HG03342 (cell line): ENCODE measurements around the gene GDPD5.
"Not testable (repeated sequence)": the region's sequence is repeated elsewhere in the genome, so short reads cannot be mapped to it uniquely, and the experiment has no call there.

ENCODE experiments used
- ATAC-seq: cut with Tn5 transposase; IDR thresholded peaks from one replicate; pipeline ENCODE4 v1.9.1; 2021; ENCODE audit warnings: mild to moderate bottlenecking, moderate library complexity; ENCODE audit not compliant: unreplicated experiment

GDPD5 gene

GRCh38 chr11:75431533-75432525, 93.9 kb downstream of the GDPD5 start:
- ATAC-seq: no peak

GRCh38 chr11:75430714-75431532, 94.8 kb downstream of the GDPD5 start:
- no peak for ATAC-seq

GRCh38 chr11:75429902-75430713, 95.6 kb downstream of the GDPD5 start:
- ATAC-seq: no peak

GRCh38 chr11:75429641-75429901, 96.2 kb downstream of the GDPD5 start:
- no peak for ATAC-seq

GRCh38 chr11:75428989-75429640, 96.6 kb downstream of the GDPD5 start:
- no peak for ATAC-seq

- peak; percentile 56 for ATAC-seq
These were observed 97.4 kb downstream of the GDPD5 start for GRCh38 chr11:75428281-75428724.

- ATAC-seq: no peak
These were observed 98.6 kb downstream of the GDPD5 start for GRCh38 chr11:75427181-75427580.

- ATAC-seq: no peak
These were observed 99.0 kb downstream of the GDPD5 start for GRCh38 chr11:75426720-75427086.

GRCh38 chr11:75425422-75425821, 100.3 kb downstream of the GDPD5 start:
- no peak for ATAC-seq

- no peak for ATAC-seq
These were observed 101.3 kb downstream of the GDPD5 start for GRCh38 chr11:75424396-75424795.

- ATAC-seq: no peak
These were observed 102.0 kb downstream of the GDPD5 start for GRCh38 chr11:75423721-75424120.

GRCh38 chr11:75422248-75423231, 103.2 kb downstream of the GDPD5 start:
- ATAC-seq: no peak

- no peak for ATAC-seq
These were observed 103.9 kb downstream of the GDPD5 start for GRCh38 chr11:75421902-75422247.

GRCh38 chr11:75421035-75421602, 104.6 kb downstream of the GDPD5 start:
- ATAC-seq: no peak

- no peak for ATAC-seq
These were observed 105.3 kb downstream of the GDPD5 start for GRCh38 chr11:75420224-75421034.

- ATAC-seq: no peak
These were observed 111.9 kb downstream of the GDPD5 start for GRCh38 chr11:75413864-75414263.

- ATAC-seq: not testable (repeated sequence)
These were observed 112.6 kb downstream of the GDPD5 start for GRCh38 chr11:75413146-75413545.

- not testable (repeated sequence) for ATAC-seq
These were observed 115.8 kb downstream of the GDPD5 start for GRCh38 chr11:75409971-75410370.

- ATAC-seq: no peak
These were observed 116.9 kb downstream of the GDPD5 start for GRCh38 chr11:75408957-75409219.
